Mesendoderm (in vitro differentiated cells): ENCODE data around the gene ATG4C.
A peak's percentile ranks its signal among the peaks of the same experiment; 100 is the strongest.

Source experiments
- DNase-seq: peaks from one replicate; pipeline ENCODE4 v3.0.0; 2013
- H2AK5ac ChIP-seq: 2 replicates; pipeline ENCODE4 v1.6.1; 2013; ENCODE audit warnings: low read length, inconsistent platforms
- H2BK120ac ChIP-seq: 2 replicates; pipeline ENCODE4 v1.6.1; 2013; ENCODE audit warnings: low read depth, mild to moderate bottlenecking, low read length, moderate library complexity, mixed read lengths
- H2BK15ac ChIP-seq: replicated peaks from 2 replicates; pipeline ENCODE4 v1.6.1; 2013; ENCODE audit warnings: low read depth, mild to moderate bottlenecking, moderate library complexity
- H2BK5ac ChIP-seq: 2 replicates; pipeline ENCODE4 v1.6.1; 2013; ENCODE audit warnings: low read length, inconsistent platforms
- H3K18ac ChIP-seq: 2 replicates; pipeline ENCODE4 v1.6.1; 2013; ENCODE audit warnings: mild to moderate bottlenecking, low read length, mixed read lengths
- H3K23ac ChIP-seq: one replicate; pipeline ENCODE4 v1.6.1; 2013; ENCODE audit warnings: low read length
- H3K27ac ChIP-seq: 2 replicates; pipeline ENCODE4 v1.5.1; 2013; ENCODE audit warnings: low read depth, mild to moderate bottlenecking, inconsistent platforms, low read length, moderate library complexity
- H3K27me3 ChIP-seq: 2 replicates; pipeline ENCODE4 v1.6.1; 2013; ENCODE audit warnings: low read length, control low read depth, mild to moderate bottlenecking, inconsistent platforms; ENCODE audit not compliant: insufficient read depth, poor library complexity
- H3K36me3 ChIP-seq: 2 replicates; pipeline ENCODE4 v1.6.1; 2013; ENCODE audit warnings: low read length, inconsistent platforms; ENCODE audit not compliant: control insufficient read depth, insufficient read depth
- H3K4ac ChIP-seq: one replicate; pipeline ENCODE4 v1.6.1; 2013; ENCODE audit warnings: low read depth, mild to moderate bottlenecking, low read length, moderate library complexity
- H3K4me1 ChIP-seq: 2 replicates; pipeline ENCODE4 v1.6.1; 2013; ENCODE audit warnings: low read depth, low read length, inconsistent platforms; ENCODE audit not compliant: control insufficient read depth
- H3K4me2 ChIP-seq: 2 replicates; pipeline ENCODE4 v1.6.1; 2013; ENCODE audit warnings: low read length
- H3K4me3 ChIP-seq: 2 replicates; pipeline ENCODE4 v1.5.1; 2013; ENCODE audit warnings: mild to moderate bottlenecking, low read length
- H3K56ac ChIP-seq: one replicate; pipeline ENCODE4 v1.6.1; 2013; ENCODE audit warnings: low read length
- H3K79me1 ChIP-seq: 2 replicates; pipeline ENCODE4 v1.6.1; 2013; ENCODE audit warnings: low read length, inconsistent platforms
- H3K79me2 ChIP-seq: 2 replicates; pipeline ENCODE4 v1.6.1; 2013; ENCODE audit warnings: mild to moderate bottlenecking, low read length; ENCODE audit not compliant: control insufficient read depth, insufficient read depth
- H3K9ac ChIP-seq: 2 replicates; pipeline ENCODE4 v1.6.1; 2013; ENCODE audit warnings: low read length, inconsistent platforms
- H4K5ac ChIP-seq: one replicate; pipeline ENCODE4 v1.6.1; 2013; ENCODE audit warnings: low read length
- H4K8ac ChIP-seq: one replicate; pipeline ENCODE4 v1.6.1; 2013; ENCODE audit warnings: low read depth, mild to moderate bottlenecking, control low read depth, low read length, moderate library complexity
- WGBS: extraction: QIAGEN DNeasy Blood & Tissue Kit; methylation state at CpG from one replicate; pipeline ENCODE4 v1.1.7; 2013; ENCODE audit warnings: low lambda C conversion rate, missing lambda C conversion rate; ENCODE audit not compliant: insufficient coverage; ENCODE audit errors: extremely low coverage; 5-methylcytosine and 5-hydroxymethylcytosine counted together

Gene ATG4C

DNA sequence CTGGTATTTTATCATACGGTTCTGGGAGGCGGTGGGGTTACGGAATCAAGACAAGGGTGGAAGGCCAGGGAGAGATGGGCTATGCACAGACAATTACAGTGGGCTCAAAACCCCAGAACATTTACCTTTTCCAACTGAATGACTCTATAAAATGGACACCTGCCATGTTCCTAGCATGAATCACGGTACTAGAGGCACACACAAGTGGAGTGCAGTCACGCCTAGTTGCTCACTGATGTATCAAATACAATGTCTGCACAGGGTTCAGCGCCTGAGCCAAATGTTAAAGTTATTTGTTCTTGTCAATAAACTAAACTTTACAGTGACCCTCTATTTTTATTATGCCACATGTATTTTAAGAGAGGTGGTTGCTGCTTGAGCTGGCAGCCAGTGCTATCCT lies 121.4 kb downstream of the ATG4C start:
- Histone ChIP-seq H3K27me3 (no peaks in the 10 kb centered on the region), H3K4ac (no peak overlapping the region), H2BK5ac (no peak overlapping the region), H3K27ac (no peak overlapping the region), H3K18ac (no peak overlapping the region), H3K36me3 (no peaks in the 10 kb centered on the region), H3K23ac (no peak overlapping the region), H3K9ac (no peak overlapping the region), H2BK120ac (no peak overlapping the region), H4K8ac (no peak overlapping the region), H3K4me2 (no peak overlapping the region), H3K56ac (no peak overlapping the region), H3K4me1 (no peaks in the 10 kb centered on the region), H2AK5ac (no peak overlapping the region), H3K79me2 (no peaks in the 10 kb centered on the region), H3K4me3 (no peak overlapping the region), H3K79me1 (no peaks in the 10 kb centered on the region), H2BK15ac (no peak overlapping the region), H4K5ac (no peak overlapping the region)
- DNase-seq = no peak
- WGBS = no CpG with 5 or more reads among the region's 6 CpGs

DNA sequence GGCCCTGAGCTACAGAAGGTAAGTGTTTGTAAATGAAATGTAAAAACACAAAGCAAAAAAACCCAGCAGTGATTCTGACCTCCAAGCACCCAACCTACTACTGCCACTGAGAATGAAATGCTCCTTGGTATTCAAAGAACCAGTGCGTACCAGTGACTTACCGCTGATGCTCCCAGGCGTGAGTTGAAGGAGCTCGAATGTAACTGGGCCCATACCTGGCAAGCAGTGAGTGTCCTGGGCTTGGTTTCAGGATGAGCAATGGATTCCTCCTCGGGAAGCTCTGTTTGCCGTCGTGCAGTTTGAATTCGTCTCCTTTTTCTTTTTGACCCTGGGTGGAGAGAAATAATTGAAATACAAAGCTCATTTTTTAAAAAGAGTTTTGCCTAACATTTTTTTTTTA lies 121.9 kb downstream of the ATG4C start:
- H2AK5ac ChIP-seq = no peak overlapping the region
- no peak overlapping the region for H4K8ac ChIP-seq
- no peak overlapping the region for H3K9ac ChIP-seq
- no peak overlapping the region for H3K56ac ChIP-seq
- no peaks in the 10 kb centered on the region for H3K79me2 ChIP-seq
- no peak overlapping the region for H3K4me3 ChIP-seq
- no peak overlapping the region for H2BK15ac ChIP-seq
- DNase-seq = no peak
- H3K79me1 ChIP-seq = no peaks in the 10 kb centered on the region
- no peak overlapping the region for H2BK120ac ChIP-seq
- no peak overlapping the region for H3K27ac ChIP-seq
- no peaks in the 10 kb centered on the region for H3K27me3 ChIP-seq
- H3K4ac ChIP-seq = no peak overlapping the region
- no peak overlapping the region for H3K18ac ChIP-seq
- H3K23ac ChIP-seq = no peak overlapping the region
- H4K5ac ChIP-seq = no peak overlapping the region
- no peak overlapping the region for H3K4me2 ChIP-seq
- no peaks in the 10 kb centered on the region for H3K36me3 ChIP-seq
- H3K4me1 ChIP-seq = no peaks in the 10 kb centered on the region
- no CpG with 5 or more reads among the region's 8 CpGs for WGBS
- no peak overlapping the region for H2BK5ac ChIP-seq

DNA sequence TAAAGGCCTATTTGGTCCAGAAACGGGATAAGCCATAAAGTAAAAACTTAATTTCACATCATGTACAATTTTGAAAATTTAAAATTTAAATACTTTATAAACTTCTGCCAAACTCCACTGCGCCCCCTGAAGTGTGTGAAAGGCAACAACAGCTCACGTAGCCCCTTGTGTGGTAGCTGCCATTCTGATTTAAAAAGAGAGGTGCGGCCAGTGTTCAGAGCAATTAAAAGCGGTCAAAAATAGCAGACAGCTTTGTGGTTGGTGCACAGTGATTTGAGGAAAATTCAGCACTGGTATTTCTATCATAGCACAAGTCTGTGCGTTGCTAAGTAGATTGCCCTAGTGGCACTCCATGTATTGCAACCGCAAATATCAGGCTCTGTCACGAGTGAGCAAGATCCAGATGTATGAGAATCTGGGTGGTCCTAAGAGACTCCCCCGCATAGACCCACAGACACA lies 122.5 kb downstream of the ATG4C start:
- Histone ChIP-seq H3K79me2 (no peaks in the 10 kb centered on the region), H2AK5ac (no peak overlapping the region), H2BK15ac (no peak overlapping the region), H4K8ac (no peak overlapping the region), H4K5ac (no peak overlapping the region), H3K18ac (no peak overlapping the region), H3K4me2 (no peak overlapping the region), H3K27ac (no peak overlapping the region), H3K4me3 (no peak overlapping the region), H3K36me3 (no peaks in the 10 kb centered on the region), H3K27me3 (no peaks in the 10 kb centered on the region), H3K79me1 (no peaks in the 10 kb centered on the region), H3K4ac (no peak overlapping the region), H3K56ac (no peak overlapping the region), H3K4me1 (no peaks in the 10 kb centered on the region), H2BK5ac (no peak overlapping the region), H3K9ac (no peak overlapping the region), H3K23ac (no peak overlapping the region), H2BK120ac (no peak overlapping the region)
- peak; percentile 33 for DNase-seq
- WGBS = no CpG with 5 or more reads among the region's 9 CpGs

DNA sequence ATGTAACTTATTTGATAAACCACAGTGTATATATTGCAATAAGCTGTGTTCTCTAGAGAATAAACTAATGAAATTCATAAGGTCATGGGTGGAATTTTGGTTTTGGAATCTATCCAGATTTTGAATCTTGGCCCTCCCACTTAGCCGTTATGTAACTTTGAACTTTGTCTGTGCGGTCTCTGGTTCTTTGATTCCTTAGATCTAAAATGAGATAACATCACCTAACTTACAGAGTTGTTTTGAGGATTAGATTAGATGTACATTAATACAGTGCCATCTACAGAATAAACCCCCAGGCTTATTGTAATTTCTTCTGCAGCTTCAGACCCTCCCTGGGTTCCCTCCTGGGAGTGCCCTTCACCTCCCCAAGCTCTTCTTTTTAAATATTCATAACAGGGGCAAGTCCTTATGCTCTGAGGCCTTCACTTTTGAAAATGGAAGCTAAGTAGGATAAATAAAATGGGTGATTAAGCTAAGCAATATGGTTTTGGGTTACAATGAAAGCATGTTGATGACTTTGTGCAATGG lies 124.3 kb downstream of the ATG4C start:
- no peaks in the 10 kb centered on the region for H3K79me2 ChIP-seq
- DNase-seq = no peak
- no peak overlapping the region for H2BK120ac ChIP-seq

DNA sequence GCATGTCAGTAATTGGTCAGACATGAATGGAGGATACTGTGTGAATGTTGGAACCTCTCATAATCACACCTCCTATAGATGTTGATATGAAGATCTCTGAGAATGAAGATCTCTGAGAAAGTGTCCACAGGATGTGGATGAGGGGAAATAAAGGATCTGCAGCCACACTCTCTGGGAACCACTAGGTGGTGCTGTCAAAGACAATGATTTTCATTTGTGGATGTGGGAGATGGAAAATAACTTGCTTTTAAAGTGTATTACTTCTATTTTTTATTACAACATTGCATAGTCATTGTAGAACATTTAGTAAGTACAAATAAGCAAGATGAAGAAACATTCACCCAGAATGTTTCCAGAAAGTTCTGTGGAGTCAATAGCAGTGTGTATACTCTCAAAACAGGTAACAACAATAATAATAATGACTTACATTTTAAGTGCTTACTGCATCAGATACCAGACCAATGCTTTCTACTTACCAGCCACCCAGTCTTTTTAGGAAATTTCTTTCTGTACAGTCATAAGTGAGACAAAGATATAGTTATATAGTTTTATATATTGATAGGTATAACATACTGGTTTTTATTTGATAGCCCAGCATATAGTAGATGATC lies 128.2 kb downstream of the ATG4C start:
- Histone ChIP-seq H3K23ac (no peak overlapping the region), H3K79me1 (no peaks in the 10 kb centered on the region), H3K79me2 (no peaks in the 10 kb centered on the region), H3K4me1 (no peaks in the 10 kb centered on the region), H2AK5ac (no peak overlapping the region), H3K4me3 (no peak overlapping the region), H3K27me3 (no peaks in the 10 kb centered on the region), H3K36me3 (no peaks in the 10 kb centered on the region), H2BK15ac (no peak overlapping the region), H3K56ac (no peak overlapping the region), H4K5ac (no peak overlapping the region), H2BK120ac (no peak overlapping the region), H4K8ac (no peak overlapping the region), H3K9ac (no peak overlapping the region), H3K18ac (no peak overlapping the region), H3K4me2 (no peak overlapping the region), H3K27ac (no peak overlapping the region), H2BK5ac (no peak overlapping the region), H3K4ac (no peak overlapping the region)
- peak; percentile 18 for DNase-seq

More for the DNA sequence above, 124.3 kb downstream of the ATG4C start:
- Histone ChIP-seq H3K4me2 (no peak overlapping the region), H3K27ac (no peak overlapping the region), H2BK15ac (no peak overlapping the region), H3K79me1 (no peaks in the 10 kb centered on the region), H2BK5ac (no peak overlapping the region), H3K4me1 (no peaks in the 10 kb centered on the region), H4K8ac (no peak overlapping the region), H3K56ac (no peak overlapping the region), H3K36me3 (no peaks in the 10 kb centered on the region), H4K5ac (no peak overlapping the region), H2AK5ac (no peak overlapping the region), H3K27me3 (no peaks in the 10 kb centered on the region), H3K9ac (no peak overlapping the region), H3K23ac (no peak overlapping the region), H3K4ac (no peak overlapping the region), H3K4me3 (no peak overlapping the region), H3K18ac (no peak overlapping the region)
- WGBS = no CpG with 5 or more reads among the region's 2 CpGs
